SU-DHL-6 (cell line): ENCODE data around the gene RBM44.

Source experiments
- H2AFZ ChIP-seq: fragments of 200-600 bp; sonication (generic); 2 replicates; pipeline ENCODE4 v1.6.1; 2014; ENCODE audit warnings: low read depth, mild to moderate bottlenecking, moderate library complexity, mixed read lengths, antibody characterized with exemption, low read length; ENCODE audit not compliant: severe bottlenecking
- H3F3A ChIP-seq: fragments of 200-600 bp; shearing (Covaris generic); 2 replicates; pipeline ENCODE4 v1.6.0; 2016; ENCODE audit warnings: antibody characterized with exemption, mild to moderate bottlenecking; ENCODE audit not compliant: insufficient read depth
- H3K27ac ChIP-seq: fragments of 200-600 bp; sonication (generic); 2 replicates; pipeline ENCODE4 v1.5.1; 2016; ENCODE audit warnings: low read depth, mild to moderate bottlenecking, low read length, moderate library complexity, mixed read lengths
- H3K27me3 ChIP-seq: fragments of 200-600 bp; sonication (generic), shearing (Covaris generic); 2 replicates; pipeline ENCODE4 v1.6.0; 2014; ENCODE audit warnings: mild to moderate bottlenecking, low read length
- H3K36me3 ChIP-seq: fragments of 200-600 bp; sonication (generic); 2 replicates; pipeline ENCODE4 v1.6.1; 2014; ENCODE audit warnings: mild to moderate bottlenecking, low read length, mixed read lengths
- H3K4me2 ChIP-seq: fragments of 300-600, 200-600 bp; shearing (Covaris generic), sonication (generic); 2 replicates; pipeline ENCODE4 v1.6.0; 2014; ENCODE audit warnings: low read length, low read depth, mild to moderate bottlenecking; ENCODE audit not compliant: poor library complexity, severe bottlenecking
- H3K4me3 ChIP-seq: fragments of 200-600 bp; sonication (generic); 2 replicates; pipeline ENCODE4 v1.5.1; 2014; ENCODE audit warnings: antibody characterized with exemption, low read length, mild to moderate bottlenecking, mixed read lengths; ENCODE audit not compliant: insufficient read depth, poor library complexity, severe bottlenecking
- H3K79me2 ChIP-seq: fragments of 200-600 bp; sonication (generic); 2 replicates; pipeline ENCODE4 v1.6.1; 2014; ENCODE audit warnings: mild to moderate bottlenecking, low read length, moderate library complexity; ENCODE audit not compliant: insufficient read depth
- H3K9ac ChIP-seq: fragments of 200-600 bp; sonication (generic); 2 replicates; pipeline ENCODE4 v1.7.0; 2014; ENCODE audit warnings: mild to moderate bottlenecking, low read length
- H3K9me2 ChIP-seq: fragments of 200-600 bp; sonication (generic); replicated peaks from 2 replicates; pipeline ENCODE4 v1.6.1; 2014; ENCODE audit warnings: low read length; ENCODE audit not compliant: insufficient read depth
- H3K9me3 ChIP-seq: fragments of 200-600 bp; sonication (generic); 2 replicates; pipeline ENCODE4 v1.6.1; 2014; ENCODE audit warnings: low read length, mixed read lengths; ENCODE audit not compliant: insufficient read depth
- H4K20me1 ChIP-seq: fragments of 200-600 bp; sonication (generic); 2 replicates; pipeline ENCODE4 v1.6.1; 2014; ENCODE audit warnings: low read depth, mild to moderate bottlenecking, antibody characterized with exemption, low read length, moderate library complexity, mixed read lengths
- EZH2phosphoT487 ChIP-seq: fragments of 200-600 bp; sonication (generic), shearing (Covaris generic); conservative IDR thresholded peaks from 2 replicates; pipeline ENCODE4 v1.6.1; 2018; ENCODE audit warnings: mild to moderate bottlenecking, antibody characterized with exemption, low read length, moderate library complexity, mixed read lengths
- TF ChIP-seq, protein P1 (sequence below): fragments of 200-600 bp; sonication (generic); IDR thresholded peaks from one replicate; pipeline ENCODE4 v1.5.1; 2017; ENCODE audit warnings: antibody characterized with exemption, mild to moderate bottlenecking, low read length, moderate library complexity; ENCODE audit not compliant: insufficient read depth, poor library complexity, severe bottlenecking

RBM44 gene

DNA sequence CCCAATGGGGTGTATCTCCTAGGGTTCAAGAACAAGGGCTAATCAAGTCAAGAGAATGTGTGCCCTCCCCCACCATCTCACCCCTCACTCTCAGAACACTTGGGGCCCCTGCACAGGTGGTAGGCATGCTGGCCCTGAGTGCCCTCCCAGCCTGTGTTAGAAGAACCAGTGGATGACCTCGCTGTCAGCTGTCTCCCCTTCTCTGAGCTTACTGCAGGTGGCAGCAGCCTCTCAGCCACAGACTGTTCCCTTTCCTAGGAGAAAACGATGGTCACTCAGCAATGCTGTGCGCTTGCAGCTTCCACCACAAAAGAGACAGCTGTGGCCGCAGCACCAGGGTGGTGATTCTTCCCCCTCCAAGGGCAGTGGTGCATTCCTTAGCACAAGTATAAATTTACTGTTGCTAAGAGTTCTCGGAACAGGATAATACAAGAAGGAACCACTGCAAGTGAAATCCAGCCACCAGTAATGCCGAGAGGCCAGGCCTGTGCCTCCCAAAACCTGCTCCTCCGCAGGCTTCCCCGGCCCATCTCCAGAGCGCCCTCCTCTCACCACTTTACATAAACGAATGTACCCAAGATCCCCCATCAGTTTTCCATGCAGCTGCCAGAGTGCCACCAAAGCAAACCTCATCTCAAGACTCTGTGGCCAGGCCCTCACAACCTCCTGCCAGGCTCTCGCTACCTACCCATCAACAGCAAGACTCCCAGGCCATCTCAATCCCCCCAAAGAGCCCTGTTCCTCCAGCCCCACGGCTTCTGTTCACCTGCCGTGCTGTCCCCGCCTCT is 59.9 kb downstream of the RBM44 start:
- Histone ChIP-seq H3K27ac (no peak overlapping the region), H3K4me2 (no peak overlapping the region), H3K27me3 (no peaks in the 10 kb centered on the region), H4K20me1 (no peaks in the 10 kb centered on the region), H3K9ac (no peak overlapping the region), H3F3A (no peaks in the 10 kb centered on the region), H3K79me2 (no peaks in the 10 kb centered on the region), H3K9me3 (no peaks in the 10 kb centered on the region), H3K36me3 (no peaks in the 10 kb centered on the region), H3K4me3 (no peak overlapping the region), H3K9me2 (no peaks in the 10 kb centered on the region), H2AFZ (no peak overlapping the region)
- TF ChIP-seq EZH2phosphoT487: no peak
- TF ChIP-seq, protein P1, sequence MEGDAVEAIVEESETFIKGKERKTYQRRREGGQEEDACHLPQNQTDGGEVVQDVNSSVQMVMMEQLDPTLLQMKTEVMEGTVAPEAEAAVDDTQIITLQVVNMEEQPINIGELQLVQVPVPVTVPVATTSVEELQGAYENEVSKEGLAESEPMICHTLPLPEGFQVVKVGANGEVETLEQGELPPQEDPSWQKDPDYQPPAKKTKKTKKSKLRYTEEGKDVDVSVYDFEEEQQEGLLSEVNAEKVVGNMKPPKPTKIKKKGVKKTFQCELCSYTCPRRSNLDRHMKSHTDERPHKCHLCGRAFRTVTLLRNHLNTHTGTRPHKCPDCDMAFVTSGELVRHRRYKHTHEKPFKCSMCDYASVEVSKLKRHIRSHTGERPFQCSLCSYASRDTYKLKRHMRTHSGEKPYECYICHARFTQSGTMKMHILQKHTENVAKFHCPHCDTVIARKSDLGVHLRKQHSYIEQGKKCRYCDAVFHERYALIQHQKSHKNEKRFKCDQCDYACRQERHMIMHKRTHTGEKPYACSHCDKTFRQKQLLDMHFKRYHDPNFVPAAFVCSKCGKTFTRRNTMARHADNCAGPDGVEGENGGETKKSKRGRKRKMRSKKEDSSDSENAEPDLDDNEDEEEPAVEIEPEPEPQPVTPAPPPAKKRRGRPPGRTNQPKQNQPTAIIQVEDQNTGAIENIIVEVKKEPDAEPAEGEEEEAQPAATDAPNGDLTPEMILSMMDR: peak; percentile 14

DNA sequence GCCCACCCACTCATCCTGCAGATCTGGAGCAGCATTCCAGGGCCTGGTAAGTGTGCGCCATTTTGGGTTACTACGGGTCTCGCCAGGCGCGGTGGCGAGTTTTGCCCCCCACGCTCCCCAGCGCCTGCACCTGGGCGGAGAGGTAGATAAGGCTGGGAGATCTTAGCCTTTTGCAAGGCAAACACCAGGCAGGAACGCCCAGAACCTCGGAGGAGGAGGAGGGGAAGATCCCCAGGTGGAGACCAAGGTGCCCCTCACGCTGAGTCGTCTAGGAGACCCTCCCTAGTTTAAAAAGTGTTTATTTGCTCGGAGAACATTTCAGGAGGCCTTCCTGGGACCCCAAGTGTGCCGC is 60.5 kb downstream of the RBM44 start:
- Histone ChIP-seq H3K79me2 (no peaks in the 10 kb centered on the region), H3K27me3 (no peaks in the 10 kb centered on the region), H3K9me3 (no peaks in the 10 kb centered on the region), H3K4me3 (no peak overlapping the region), H3K9me2 (no peaks in the 10 kb centered on the region), H3K36me3 (no peaks in the 10 kb centered on the region), H3K4me2 (no peak overlapping the region), H4K20me1 (no peaks in the 10 kb centered on the region), H2AFZ (no peak overlapping the region), H3K27ac (no peak overlapping the region), H3F3A (no peaks in the 10 kb centered on the region), H3K9ac (no peak overlapping the region)
- TF ChIP-seq EZH2phosphoT487: no peak
- TF ChIP-seq, protein P1: no peak

DNA sequence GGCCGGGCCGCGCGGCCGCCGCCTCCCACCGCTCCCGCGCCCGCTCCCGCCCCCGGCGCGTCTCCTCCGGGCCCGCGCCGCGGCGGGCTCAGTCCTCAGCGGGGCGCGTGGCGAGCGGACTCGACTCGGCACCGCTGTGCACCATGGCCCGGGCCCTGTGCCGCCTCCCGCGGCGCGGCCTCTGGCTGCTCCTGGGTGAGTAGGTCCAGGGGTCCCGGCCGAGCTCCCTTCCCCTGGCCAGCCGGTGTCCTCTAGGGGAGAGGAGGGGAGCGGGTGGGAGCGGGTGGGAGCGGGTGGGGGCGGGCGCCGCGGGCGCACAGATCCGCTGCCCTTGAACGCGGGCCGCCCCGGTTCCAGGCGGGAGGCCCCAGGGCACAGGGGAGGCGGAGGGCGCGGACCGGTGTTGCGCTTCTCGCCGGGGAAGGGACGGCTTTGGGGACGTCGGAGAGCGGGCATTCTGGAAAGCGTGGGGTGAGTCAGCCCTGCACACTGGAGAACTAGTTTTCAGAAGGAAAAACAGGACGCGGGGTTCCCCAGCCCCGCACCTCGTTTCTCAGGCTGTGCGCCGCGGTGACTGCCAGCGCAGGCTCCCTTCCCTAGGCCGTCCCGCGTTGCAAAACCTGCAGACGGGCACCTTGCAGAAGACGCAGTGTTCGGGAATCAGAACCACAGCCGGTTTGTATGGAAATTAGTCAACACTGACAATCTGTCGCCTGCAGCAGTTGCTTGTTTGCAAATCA is 61.1 kb downstream of the RBM44 start, which contains the start of gene RAMP1:
Gene RAMP1, plus strand, starts transcription at position 91 of the 740 bp plus-strand sequence. Its CDS starts 53 bp downstream, at position 144.
- H3F3A ChIP-seq: no peaks in the 10 kb centered on the region
- TF ChIP-seq, protein P1: no peak
- TF ChIP-seq EZH2phosphoT487: no peak
- no peaks in the 10 kb centered on the region for H3K36me3 ChIP-seq
- H4K20me1 ChIP-seq: no peaks in the 10 kb centered on the region
- H3K9me3 ChIP-seq: no peaks in the 10 kb centered on the region
- no peak within 1 kb of the TSS for H3K9ac ChIP-seq
- H3K9me2 ChIP-seq: no peaks in the 10 kb centered on the region
- no peak within 1 kb of the TSS for H3K4me2 ChIP-seq
- H3K27ac ChIP-seq: no peak within 1 kb of the TSS
- no peaks in the 10 kb centered on the region for H3K79me2 ChIP-seq
- H3K27me3 ChIP-seq: no peaks in the 10 kb centered on the region
- no peak within 1 kb of the TSS for H2AFZ ChIP-seq
- H3K4me3 ChIP-seq: no peak within 1 kb of the TSS
